ENCODE measurements around the gene NOX3. TPM values are rescaled to one million over a fixed set of nuclear protein-coding genes. Genes with fewer than 3 reads are reported as not detected.

Gene NOX3
- total and polyA plus RNA-seq, 2 experiments from 2014 or later: not detected

DNA sequence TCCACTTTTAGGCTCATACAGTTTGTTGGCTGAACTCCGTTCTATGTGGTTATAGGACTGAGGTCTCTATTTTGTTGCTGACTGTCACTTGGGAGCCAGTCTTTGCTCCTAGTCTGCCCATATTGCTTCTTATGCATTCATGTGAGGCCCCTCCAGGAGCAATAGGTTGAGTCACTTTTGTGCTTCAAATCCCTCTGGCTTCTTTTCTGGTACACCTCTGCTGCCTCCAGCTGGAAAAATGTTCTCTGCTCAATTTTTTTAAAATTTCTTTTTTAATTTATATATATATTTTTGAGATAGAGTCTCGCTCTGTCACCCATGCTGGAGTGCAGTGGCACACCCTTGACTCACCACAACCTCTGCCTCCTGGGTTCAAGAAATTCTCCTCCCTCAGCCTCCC, 42.7 kb upstream of the NOX3 start:
- no peak overlapping the region for H3K9ac ChIP-seq
- in situ Hi-C loops (cut with MboI): loop anchor here (10.0 kb wide), 1 partner anchor 174 kb away; no protein-coding TSS in a partner anchor
- 82 to 89% methylated on average over 2 of the region's 2 CpGs for WGBS, 2 experiments (ENCODE audit: low coverage in 1 of 2, low lambda C conversion rate in 2 of 2, missing lambda C conversion rate in 2 of 2)

DNA sequence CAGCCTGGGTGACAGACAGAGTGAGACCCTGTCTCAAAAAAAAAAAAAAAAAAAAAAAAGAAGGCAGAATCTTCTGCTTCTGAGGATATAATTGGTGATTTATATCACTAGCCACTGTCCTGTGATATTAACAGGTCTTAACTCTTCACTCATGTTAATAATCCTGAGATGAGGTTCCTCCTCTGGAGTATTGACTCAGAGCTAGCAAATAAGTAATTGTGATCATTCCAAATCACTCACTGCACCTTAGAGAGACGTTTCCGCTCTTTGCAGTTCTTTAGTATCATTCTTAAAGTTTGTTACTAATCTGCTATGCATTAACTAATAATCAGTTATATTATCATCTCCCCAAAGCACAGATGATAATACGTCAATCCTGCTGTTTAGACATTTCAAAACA, 41.6 kb upstream of the NOX3 start:
- Histone ChIP-seq H3F3A (ENCODE audit: insufficient read depth) (peaks cover 35% of the 10 kb centered on the region), H3K27ac (no peak overlapping the region), H3K9ac (no peak overlapping the region), H3K9me3 (ENCODE audit: low read depth) (no peaks in the 10 kb centered on the region), H3K79me2 (ENCODE audit: insufficient read depth) (no peaks in the 10 kb centered on the region), H3K27me3 (replicated peaks; ENCODE audit: insufficient read depth) (no peaks in the 10 kb centered on the region), H3K4me3 (no peak overlapping the region), H4K20me1 (ENCODE audit: insufficient read depth) (no peaks in the 10 kb centered on the region), H2AFZ (no peak overlapping the region), H3K4me1 (ENCODE audit: insufficient read depth) (peaks cover 35% of the 10 kb centered on the region), H3K9me2 (ENCODE audit: insufficient read depth) (no peaks in the 10 kb centered on the region), H3K36me3 (ENCODE audit: low read depth) (no peaks in the 10 kb centered on the region), H3K4me2 (ENCODE audit: unreplicated experiment) (no peak overlapping the region)
- 85 to 89% methylated on average over 3 of the region's 3 CpGs for WGBS, 2 experiments (ENCODE audit: low coverage in 1 of 2, low lambda C conversion rate in 2 of 2, missing lambda C conversion rate in 2 of 2)
- no peak for TF ChIP-seq EZH2 (IDR thresholded peaks at IDR 0.05; ENCODE audit: insufficient read depth, poor library complexity, severe bottlenecking)
- no peak for TF ChIP-seq EZH2phosphoT487 (IDR thresholded peaks at IDR 0.05; ENCODE audit: insufficient read depth, low read depth)
- in situ Hi-C loops (cut with MboI): loop anchor here (10.0 kb wide), 1 partner anchor 172 kb away; no protein-coding TSS in a partner anchor
- no peak for DNase-seq

More for the DNA sequence above, 42.7 kb upstream of the NOX3 start:
- Histone ChIP-seq H3K79me2 (ENCODE audit: insufficient read depth) (no peaks in the 10 kb centered on the region), H2AFZ (no peak overlapping the region), H3K27me3 (replicated peaks; ENCODE audit: insufficient read depth) (no peaks in the 10 kb centered on the region), H3K9me2 (ENCODE audit: insufficient read depth) (no peaks in the 10 kb centered on the region), H3F3A (ENCODE audit: insufficient read depth) (peaks cover 24% of the 10 kb centered on the region), H3K4me3 (no peak overlapping the region), H3K4me2 (ENCODE audit: unreplicated experiment) (no peak overlapping the region), H3K27ac (no peak overlapping the region), H3K9me3 (ENCODE audit: low read depth) (no peaks in the 10 kb centered on the region), H3K36me3 (ENCODE audit: low read depth) (no peaks in the 10 kb centered on the region), H4K20me1 (ENCODE audit: insufficient read depth) (no peaks in the 10 kb centered on the region), H3K4me1 (ENCODE audit: insufficient read depth) (peaks cover 24% of the 10 kb centered on the region)
- TF ChIP-seq EZH2phosphoT487 (IDR thresholded peaks at IDR 0.05; ENCODE audit: insufficient read depth, low read depth): no peak
- TF ChIP-seq EZH2 (IDR thresholded peaks at IDR 0.05; ENCODE audit: insufficient read depth, poor library complexity, severe bottlenecking): no peak
- peak; percentile 56 for DNase-seq

DNA sequence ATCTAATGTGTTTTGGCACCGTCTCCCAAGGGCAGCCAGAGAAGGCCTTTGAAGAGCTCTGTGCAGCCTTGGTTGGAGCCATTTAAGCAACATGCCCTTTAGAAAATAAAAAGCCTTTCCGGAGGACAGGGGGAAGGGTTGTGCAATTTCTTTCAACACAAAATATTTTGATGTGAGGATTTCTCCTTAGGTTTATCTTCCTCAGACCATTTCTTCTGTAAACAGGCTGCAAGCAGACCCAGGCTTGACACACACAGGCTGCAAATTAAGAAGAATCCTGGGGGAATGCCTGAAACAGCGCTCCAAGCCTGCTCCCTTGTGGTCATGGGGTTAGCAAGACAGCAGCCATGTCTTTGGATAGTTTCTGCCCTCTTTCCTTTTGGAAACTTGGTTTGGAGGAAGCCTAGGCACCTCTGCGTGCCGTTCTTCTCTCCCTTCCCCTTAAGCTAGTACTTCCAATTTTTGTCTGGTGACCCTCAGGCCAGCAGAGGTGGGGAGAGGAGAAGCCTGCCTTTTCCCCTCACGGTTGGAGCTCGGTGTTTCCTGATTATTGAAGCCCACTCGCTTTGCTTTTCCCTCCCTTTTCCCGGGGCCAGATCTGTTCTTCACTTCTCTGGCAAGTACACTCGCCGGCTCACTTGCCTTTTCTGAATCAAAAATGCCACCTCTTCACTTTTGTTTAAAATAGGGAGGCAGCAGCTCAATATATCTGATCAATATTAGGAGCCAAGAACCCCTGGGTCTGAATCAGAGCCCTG, 39.6 kb upstream of the NOX3 start:
- DNase-seq: peak; percentile 78
- peaks cover 39% of the 10 kb centered on the region for H3F3A ChIP-seq (ENCODE audit: insufficient read depth)
- H3K4me1 ChIP-seq (ENCODE audit: insufficient read depth): peaks cover 35% of the 10 kb centered on the region
- no peak for TF ChIP-seq EZH2 (IDR thresholded peaks at IDR 0.05; ENCODE audit: insufficient read depth, poor library complexity, severe bottlenecking)
- TF ChIP-seq EZH2phosphoT487 (IDR thresholded peaks at IDR 0.05; ENCODE audit: insufficient read depth, low read depth): no peak
- no peaks in the 10 kb centered on the region; the same call in 1 of the 2 replicates for H3K9me2 ChIP-seq (ENCODE audit: insufficient read depth)
- peak overlapping the region; percentile 75 for H3K27ac ChIP-seq
- H3K79me2 ChIP-seq (ENCODE audit: insufficient read depth): no peaks in the 10 kb centered on the region
- in situ Hi-C loops (cut with MboI): loop anchor here (10.0 kb wide), 1 partner anchor 170 kb away; no protein-coding TSS in a partner anchor
- H4K20me1 ChIP-seq (ENCODE audit: insufficient read depth): no peaks in the 10 kb centered on the region
- peak overlapping the region; percentile 80 for H2AFZ ChIP-seq
- H3K4me3 ChIP-seq: no peak overlapping the region
- H3K4me2 ChIP-seq (ENCODE audit: unreplicated experiment): peak overlapping the region; percentile 8
- no peaks in the 10 kb centered on the region for H3K27me3 ChIP-seq (replicated peaks; ENCODE audit: insufficient read depth)
- H3K36me3 ChIP-seq (ENCODE audit: low read depth): no peaks in the 10 kb centered on the region
- peak overlapping the region; percentile 20; the same call in 1 of the 2 replicates for H3K9ac ChIP-seq
- WGBS, 2 experiments (ENCODE audit: low coverage in 1 of 2, low lambda C conversion rate in 2 of 2, missing lambda C conversion rate in 2 of 2): 72 to 74% methylated on average over 11 of the region's 11 CpGs
- no peaks in the 10 kb centered on the region for H3K9me3 ChIP-seq (ENCODE audit: low read depth)

DNA sequence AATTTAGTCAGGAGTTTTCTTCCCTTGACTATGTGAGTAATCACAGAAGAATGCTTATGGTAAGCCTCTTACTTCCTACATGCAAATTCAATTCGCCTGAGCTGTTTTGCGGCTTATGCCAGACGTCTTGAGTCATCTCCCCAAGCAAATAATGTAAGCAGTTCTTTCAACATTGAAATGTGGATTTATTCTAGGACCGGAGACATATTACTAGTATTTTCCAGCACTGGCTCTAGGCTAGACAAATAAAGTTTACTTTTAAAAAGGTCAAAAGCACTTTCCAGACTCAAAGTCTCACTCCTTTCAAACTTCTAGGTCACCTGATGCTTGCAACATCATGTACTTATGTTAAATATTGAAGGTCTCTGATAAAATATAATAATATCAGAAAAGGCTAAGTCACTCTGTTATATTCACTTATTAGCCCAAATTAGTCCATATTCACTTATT, 38.1 kb upstream of the NOX3 start:
- peaks cover 39% of the 10 kb centered on the region for H3F3A ChIP-seq (ENCODE audit: insufficient read depth)
- H3K27me3 ChIP-seq (replicated peaks; ENCODE audit: insufficient read depth): no peaks in the 10 kb centered on the region
- in situ Hi-C loops (cut with MboI): loop anchor here (10.0 kb wide), 1 partner anchor 169 kb away; no protein-coding TSS in a partner anchor
- no peaks in the 10 kb centered on the region for H3K9me3 ChIP-seq (ENCODE audit: low read depth)
- 0 to 1% methylated on average over 4 of the region's 4 CpGs for WGBS, 2 experiments (ENCODE audit: low coverage in 1 of 2, low lambda C conversion rate in 2 of 2, missing lambda C conversion rate in 2 of 2)
- H3K4me1 ChIP-seq (ENCODE audit: insufficient read depth): peaks cover 35% of the 10 kb centered on the region
- no peak overlapping the region for H2AFZ ChIP-seq
- H3K4me2 ChIP-seq (ENCODE audit: unreplicated experiment): peak overlapping the region; percentile 42
- H3K9ac ChIP-seq: peak overlapping the region; percentile 25; the same call in 1 of the 2 replicates
- H3K79me2 ChIP-seq (ENCODE audit: insufficient read depth): no peaks in the 10 kb centered on the region
- peak; percentile 98 for DNase-seq
- H4K20me1 ChIP-seq (ENCODE audit: insufficient read depth): no peaks in the 10 kb centered on the region
- no peaks in the 10 kb centered on the region; the same call in 1 of the 2 replicates for H3K9me2 ChIP-seq (ENCODE audit: insufficient read depth)
- TF ChIP-seq EZH2phosphoT487 (IDR thresholded peaks at IDR 0.05; ENCODE audit: insufficient read depth, low read depth): no peak
- no peak for TF ChIP-seq EZH2 (IDR thresholded peaks at IDR 0.05; ENCODE audit: insufficient read depth, poor library complexity, severe bottlenecking)
- H3K27ac ChIP-seq: peak overlapping the region; percentile 75
- no peaks in the 10 kb centered on the region for H3K36me3 ChIP-seq (ENCODE audit: low read depth)
- no peak overlapping the region for H3K4me3 ChIP-seq

All from GM23248 (cell line).